GM23338 (cell line): ENCODE results near the gene TMEM11. TPM values are rescaled to one million over a fixed set of nuclear protein-coding genes. Genes with fewer than 3 reads are reported as not detected.

Source experiments
- ATAC-seq: fragments of 200-7000 bp; cut with Tn5 transposase; 3 replicates; pipeline ENCODE4 v1.9.1; 2020
- DNase-seq: peaks from one replicate; pipeline ENCODE4 v3.0.0-alpha.2; 2015; ENCODE audit warnings: low spot score
- H2AFZ ChIP-seq: fragments of 200-600 bp; sonication (generic); 2 replicates; pipeline ENCODE4 v1.8.0; 2016; ENCODE audit warnings: antibody characterized with exemption, mild to moderate bottlenecking, moderate library complexity
- H3F3A ChIP-seq: fragments of 200-600 bp; sonication (generic); replicated peaks from 2 replicates; pipeline ENCODE4 v1.8.0; 2017; ENCODE audit warnings: antibody characterized with exemption, mixed run types, low read depth
- H3K27ac ChIP-seq: fragments of 200-600 bp; sonication (generic); 2 replicates; pipeline ENCODE4 v1.6.1; 2016; ENCODE audit warnings: low read depth
- H3K27me3 ChIP-seq: fragments of 200-600 bp; sonication (generic); 2 replicates; pipeline ENCODE4 v1.8.0; 2016; ENCODE audit warnings: mild to moderate bottlenecking, mixed run types, moderate library complexity; ENCODE audit not compliant: insufficient read depth
- H3K36me3 ChIP-seq: fragments of 200-600 bp; sonication (generic); 2 replicates; pipeline ENCODE4 v1.8.0; 2016; ENCODE audit warnings: mild to moderate bottlenecking; ENCODE audit not compliant: insufficient read depth
- H3K4me1 ChIP-seq: fragments of 200-600 bp; sonication (generic); 2 replicates; pipeline ENCODE4 v1.8.0; 2016; ENCODE audit warnings: mild to moderate bottlenecking, moderate library complexity; ENCODE audit not compliant: insufficient read depth
- H3K4me2 ChIP-seq: fragments of 200-600 bp; sonication (generic); 2 replicates; pipeline ENCODE4 v1.7.1; 2017; ENCODE audit warnings: mixed run types
- H3K4me3 ChIP-seq: fragments of 200-600 bp; sonication (generic); 2 replicates; pipeline ENCODE4 v1.6.1; 2016; ENCODE audit warnings: mixed run types
- H3K79me2 ChIP-seq: fragments of 200-600 bp; sonication (generic); replicated peaks from 2 replicates; pipeline ENCODE4 v1.8.0; 2017; ENCODE audit warnings: mild to moderate bottlenecking; ENCODE audit not compliant: insufficient read depth
- H3K9me2 ChIP-seq: fragments of 200-600 bp; sonication (generic); 2 replicates; pipeline ENCODE4 v1.8.0; 2017; ENCODE audit not compliant: insufficient read depth
- H4K20me1 ChIP-seq: fragments of 200-600 bp; sonication (generic); replicated peaks from 2 replicates; pipeline ENCODE4 v1.8.0; 2017; ENCODE audit warnings: mild to moderate bottlenecking; ENCODE audit not compliant: insufficient read depth
- H3K27ac Mint-ChIP-seq: 2 replicates; pipeline ENCODE4 v1.8.0; 2020; ENCODE audit warnings: inconsistent platforms, mild to moderate bottlenecking, moderate library complexity, mixed read lengths
- H3K27me3 Mint-ChIP-seq: 3 replicates; pipeline ENCODE4 v1.8.0; 2022; ENCODE audit warnings: low read depth, mild to moderate bottlenecking, moderate library complexity, mixed read lengths, inconsistent platforms; ENCODE audit not compliant: insufficient read depth, poor library complexity
- H3K36me3 Mint-ChIP-seq: 3 replicates; pipeline ENCODE4 v1.8.0; 2021; ENCODE audit warnings: low read depth, mild to moderate bottlenecking, inconsistent platforms, moderate library complexity, mixed read lengths
- H3K4me1 Mint-ChIP-seq: 3 replicates; pipeline ENCODE4 v1.8.0; 2020; ENCODE audit warnings: mild to moderate bottlenecking, inconsistent platforms, mixed read lengths
- H3K4me3 Mint-ChIP-seq: 3 replicates; pipeline ENCODE4 v1.8.0; 2021; ENCODE audit warnings: moderate library complexity, mild to moderate bottlenecking, inconsistent platforms, mixed read lengths
- H3K9me3 Mint-ChIP-seq: 3 replicates; pipeline ENCODE4 v1.8.0; 2020; ENCODE audit warnings: moderate library complexity, mild to moderate bottlenecking, inconsistent platforms, mixed read lengths
- CREB1 ChIP-seq: fragments of 250-450 bp; sonication (Bioruptor Pico); IDR thresholded peaks from 2 replicates; pipeline ENCODE4 v1.5.0; 2020; ENCODE audit warnings: low read depth, mild to moderate bottlenecking, moderate library complexity
- ETS1 ChIP-seq: IDR thresholded peaks from 2 replicates; pipeline ENCODE4 v1.6.1; 2016; ENCODE audit warnings: antibody characterized with exemption
- EZH2 ChIP-seq: fragments of 200-600 bp; sonication (generic); IDR thresholded peaks from one replicate; pipeline ENCODE4 v1.8.0; 2017; ENCODE audit warnings: antibody characterized with exemption, mild to moderate bottlenecking, low read depth; ENCODE audit not compliant: unreplicated experiment
- EZH2phosphoT487 ChIP-seq: fragments of 200-600 bp; sonication (generic); IDR thresholded peaks from one replicate; pipeline ENCODE4 v1.8.1; 2018; ENCODE audit warnings: antibody characterized with exemption; ENCODE audit not compliant: unreplicated experiment
- JUNB ChIP-seq: IDR thresholded peaks from one replicate; pipeline ENCODE4 v1.6.1; 2016; ENCODE audit warnings: antibody characterized with exemption; ENCODE audit not compliant: unreplicated experiment
- POLR2AphosphoS5 ChIP-seq: IDR thresholded peaks from 2 replicates; pipeline ENCODE4 v1.6.1; 2016; ENCODE audit warnings: antibody characterized with exemption, low read depth
- REST ChIP-seq: IDR thresholded peaks from one replicate; pipeline ENCODE4 v1.6.1; 2018; ENCODE audit warnings: antibody characterized with exemption; ENCODE audit not compliant: unreplicated experiment
- ZNF114 ChIP-seq: fragments of 250-450 bp; sonication (Bioruptor Pico); IDR thresholded peaks from 2 replicates; pipeline ENCODE4 v1.5.0; 2020; ENCODE audit warnings: mild to moderate bottlenecking, moderate library complexity
- ZNF331 ChIP-seq: fragments of 250-450 bp; sonication (Bioruptor Pico); IDR thresholded peaks from 2 replicates; pipeline ENCODE4 v1.5.0; 2020; ENCODE audit warnings: low read depth, mild to moderate bottlenecking, moderate library complexity
- ZNF462 ChIP-seq: fragments of 250-450 bp; sonication (Bioruptor Pico); IDR thresholded peaks from 2 replicates; pipeline ENCODE4 v1.5.0; 2020; ENCODE audit warnings: mild to moderate bottlenecking, moderate library complexity
- polyA plus RNA-seq: library from polyadenylated mRNA; unstranded; fragments of >200 nt; fragmentation: Nextera tagmentation; extraction: Ambion mirVana; gene quantifications from 2 replicates; pipeline ENCODE4 v1.2.1, GENCODE V29; 2016
- total RNA-seq: library from RNA; depleted of rRNA; stranded (reverse); fragments of >200 nt; shearing (Covaris generic); gene quantifications from 2 replicates; pipeline ENCODE4 v1.2.3, GENCODE V29; 2014

The TMEM11 gene
- total and polyA plus RNA-seq, 2 experiments from 2014 or later = 38.5 to 90.2 TPM

GRCh38 chr17:21157586-21158370 lies 56.2 kb downstream of the TMEM11 start (continued):
- TF ChIP-seq REST (no peak), CREB1 (CRISPR knock-in tag) (no peak), ETS1 (no peak), POLR2AphosphoS5 (no peak)

GRCh38 chr17:21152731-21153130 lies 61.2 kb downstream of the TMEM11 start:
- ATAC-seq (no peak), DNase-seq (no peak)
- H3K9me3 Mint-ChIP-seq = peaks cover 47% of the 10 kb centered on the region
- H3K4me3 Mint-ChIP-seq = no peak overlapping the region
- Histone ChIP-seq H3K9me2 (no peaks in the 10 kb centered on the region), H3K79me2 (no peaks in the 10 kb centered on the region), H3K4me1 (no peaks in the 10 kb centered on the region), H4K20me1 (no peaks in the 10 kb centered on the region), H2AFZ (no peak overlapping the region), H3K27me3 (no peaks in the 10 kb centered on the region), H3K36me3 (no peaks in the 10 kb centered on the region), H3K4me2 (no peak overlapping the region), H3F3A (no peaks in the 10 kb centered on the region), H3K27ac (no peak overlapping the region), H3K4me3 (no peak overlapping the region)
- H3K36me3 Mint-ChIP-seq = peaks cover 42% of the 10 kb centered on the region
- H3K27me3 Mint-ChIP-seq = no peaks in the 10 kb centered on the region
- no peak overlapping the region for H3K27ac Mint-ChIP-seq
- H3K4me1 Mint-ChIP-seq = no peaks in the 10 kb centered on the region
- TF ChIP-seq CREB1 (CRISPR knock-in tag) = no peak
- TF ChIP-seq EZH2 = no peak
- no peak for TF ChIP-seq ZNF462 (CRISPR knock-in tag)
- no peak for TF ChIP-seq ZNF114
- TF ChIP-seq EZH2phosphoT487 = no peak
- TF ChIP-seq ZNF331 = no peak
- no peak for TF ChIP-seq ETS1
- no peak for TF ChIP-seq JUNB
